OCI-LY3 (cell line): ENCODE data around the gene APOO.

ENCODE experiments used
- H2AFZ ChIP-seq: fragments of 200-600, 300-600 bp; shearing (Covaris generic); 2 replicates; pipeline ENCODE4 v1.6.0; 2014; ENCODE audit warnings: antibody characterized with exemption, low read depth, low read length
- H3K27ac ChIP-seq: fragments of 200-600, 300-600 bp; sonication (generic); 2 replicates; pipeline ENCODE4 v1.5.1; 2014; ENCODE audit warnings: mild to moderate bottlenecking, low read length, moderate library complexity, mixed read lengths
- H3K27me3 ChIP-seq: fragments of 200-600, 300-600 bp; sonication (generic); 2 replicates; pipeline ENCODE4 v1.6.1; 2014; ENCODE audit warnings: low read depth, low read length, mixed read lengths
- H3K36me3 ChIP-seq: fragments of 200-600, 300-600 bp; sonication (generic); replicated peaks from 2 replicates; pipeline ENCODE3; 2014; ENCODE audit warnings: low read depth, low read length, mixed read lengths
- H3K4me1 ChIP-seq: fragments of 300-600, 200-600 bp; sonication (generic); 2 replicates; pipeline ENCODE4 v1.6.1; 2014; ENCODE audit warnings: low read length, mixed read lengths
- H3K4me2 ChIP-seq: fragments of 200-600, 300-600 bp; sonication (generic); 2 replicates; pipeline ENCODE4 v1.6.1; 2014; ENCODE audit warnings: low read length, mixed read lengths
- H3K4me3 ChIP-seq: fragments of 300-600, 200-600 bp; sonication (generic); 2 replicates; pipeline ENCODE4 v1.5.1; 2014; ENCODE audit warnings: antibody characterized with exemption, mild to moderate bottlenecking, low read length, moderate library complexity
- H3K79me2 ChIP-seq: fragments of 300-600, 200-600 bp; shearing (Covaris generic); 2 replicates; pipeline ENCODE4 v1.6.1; 2014; ENCODE audit warnings: mild to moderate bottlenecking, low read length, mixed read lengths
- H3K9ac ChIP-seq: fragments of 300-600, 200-600 bp; shearing (Covaris generic); 2 replicates; pipeline ENCODE4 v1.6.0; 2014; ENCODE audit warnings: mild to moderate bottlenecking, low read length, moderate library complexity
- H3K9me3 ChIP-seq: fragments of 200-600, 300-600 bp; shearing (Covaris generic); 2 replicates; pipeline ENCODE4 v1.6.1; 2014; ENCODE audit warnings: low read length, mixed read lengths; ENCODE audit not compliant: insufficient read depth
- H4K20me1 ChIP-seq: fragments of 200-600, 300-600 bp; sonication (generic); 2 replicates; pipeline ENCODE4 v1.6.1; 2016; ENCODE audit warnings: low read length, mixed read lengths; ENCODE audit not compliant: insufficient read depth
- EZH2phosphoT487 ChIP-seq: fragments of 200-600 bp; shearing (Covaris generic); IDR thresholded peaks from 2 replicates; pipeline ENCODE4 v1.6.1; 2018; ENCODE audit warnings: antibody characterized with exemption, mixed run types, low read depth
- TF ChIP-seq, protein P1 (sequence below): fragments of 200-600, 300-600 bp; sonication (generic); IDR thresholded peaks from 2 replicates; pipeline ENCODE4 v1.5.1; 2014; ENCODE audit warnings: antibody characterized with exemption, low read length, low read depth

The APOO gene

GRCh38 chrX:23840674-23841073, 67.1 kb downstream of the APOO start:
- peaks cover 8% of the 10 kb centered on the region for H3K4me1 ChIP-seq
- no peak overlapping the region for H2AFZ ChIP-seq
- H4K20me1 ChIP-seq = no peaks in the 10 kb centered on the region
- H3K9me3 ChIP-seq = no peaks in the 10 kb centered on the region
- H3K27ac ChIP-seq = no peak overlapping the region
- TF ChIP-seq EZH2phosphoT487 = no peak
- TF ChIP-seq, protein P1, sequence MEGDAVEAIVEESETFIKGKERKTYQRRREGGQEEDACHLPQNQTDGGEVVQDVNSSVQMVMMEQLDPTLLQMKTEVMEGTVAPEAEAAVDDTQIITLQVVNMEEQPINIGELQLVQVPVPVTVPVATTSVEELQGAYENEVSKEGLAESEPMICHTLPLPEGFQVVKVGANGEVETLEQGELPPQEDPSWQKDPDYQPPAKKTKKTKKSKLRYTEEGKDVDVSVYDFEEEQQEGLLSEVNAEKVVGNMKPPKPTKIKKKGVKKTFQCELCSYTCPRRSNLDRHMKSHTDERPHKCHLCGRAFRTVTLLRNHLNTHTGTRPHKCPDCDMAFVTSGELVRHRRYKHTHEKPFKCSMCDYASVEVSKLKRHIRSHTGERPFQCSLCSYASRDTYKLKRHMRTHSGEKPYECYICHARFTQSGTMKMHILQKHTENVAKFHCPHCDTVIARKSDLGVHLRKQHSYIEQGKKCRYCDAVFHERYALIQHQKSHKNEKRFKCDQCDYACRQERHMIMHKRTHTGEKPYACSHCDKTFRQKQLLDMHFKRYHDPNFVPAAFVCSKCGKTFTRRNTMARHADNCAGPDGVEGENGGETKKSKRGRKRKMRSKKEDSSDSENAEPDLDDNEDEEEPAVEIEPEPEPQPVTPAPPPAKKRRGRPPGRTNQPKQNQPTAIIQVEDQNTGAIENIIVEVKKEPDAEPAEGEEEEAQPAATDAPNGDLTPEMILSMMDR = no peak
- H3K27me3 ChIP-seq = no peaks in the 10 kb centered on the region
- H3K4me2 ChIP-seq = no peak overlapping the region
- H3K36me3 ChIP-seq = no peaks in the 10 kb centered on the region
- H3K4me3 ChIP-seq = no peak overlapping the region
- H3K79me2 ChIP-seq = no peaks in the 10 kb centered on the region
- no peak overlapping the region for H3K9ac ChIP-seq

DNA sequence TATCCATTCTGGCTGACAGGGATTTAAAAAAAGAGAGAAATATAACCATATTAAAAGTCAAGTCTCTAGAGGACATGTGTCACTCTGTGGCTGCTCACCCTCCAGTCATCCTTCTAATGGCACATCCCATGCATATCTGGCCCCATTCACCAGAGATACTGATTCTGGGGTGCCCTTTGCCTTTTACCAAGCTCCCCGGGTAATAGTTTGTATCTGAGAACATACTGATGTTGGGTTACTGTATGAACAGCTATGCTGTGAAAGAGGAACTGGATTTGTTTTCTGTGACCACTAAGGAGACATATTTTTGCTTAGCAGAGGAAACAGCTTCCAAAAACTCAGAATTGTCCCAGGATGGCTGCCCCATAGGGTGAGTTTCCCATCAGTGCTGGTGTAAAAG, 68.8 kb downstream of the APOO start:
- no peaks in the 10 kb centered on the region for H3K36me3 ChIP-seq
- no peaks in the 10 kb centered on the region for H3K27me3 ChIP-seq
- H3K9ac ChIP-seq = no peak overlapping the region
- H3K27ac ChIP-seq = no peak overlapping the region
- TF ChIP-seq, protein P1 = no peak
- no peak for TF ChIP-seq EZH2phosphoT487
- H3K9me3 ChIP-seq = no peaks in the 10 kb centered on the region
- 0 out of 2 replicates have a peak overlapping the region, but pooled peaks have one; percentile 0 for H3K4me2 ChIP-seq
- no peaks in the 10 kb centered on the region for H4K20me1 ChIP-seq
- H3K4me1 ChIP-seq = peaks cover 8% of the 10 kb centered on the region
- no peak overlapping the region for H2AFZ ChIP-seq
- no peak overlapping the region for H3K4me3 ChIP-seq
- H3K79me2 ChIP-seq = no peaks in the 10 kb centered on the region

GRCh38 chrX:23832721-23833120, 75.0 kb downstream of the APOO start:
- Histone ChIP-seq H3K36me3 (no peaks in the 10 kb centered on the region), H3K4me2 (no peak overlapping the region), H3K4me3 (no peak overlapping the region), H2AFZ (no peak overlapping the region), H3K9me3 (no peaks in the 10 kb centered on the region), H3K27me3 (no peaks in the 10 kb centered on the region), H3K79me2 (no peaks in the 10 kb centered on the region), H3K4me1 (no peaks in the 10 kb centered on the region), H3K27ac (no peak overlapping the region), H4K20me1 (no peaks in the 10 kb centered on the region), H3K9ac (no peak overlapping the region)
- no peak for TF ChIP-seq EZH2phosphoT487
- TF ChIP-seq, protein P1 = no peak

- H3K4me3 ChIP-seq = no peak overlapping the region
- no peak overlapping the region for H2AFZ ChIP-seq
Observed at GRCh38 chrX:23828881-23829280, 78.9 kb downstream of the APOO start.

More at GRCh38 chrX:23828881-23829280, 78.9 kb downstream of the APOO start:
- no peaks in the 10 kb centered on the region for H4K20me1 ChIP-seq
- no peak overlapping the region for H3K27ac ChIP-seq
- no peak overlapping the region for H3K9ac ChIP-seq
- no peaks in the 10 kb centered on the region for H3K9me3 ChIP-seq
- H3K79me2 ChIP-seq = no peaks in the 10 kb centered on the region
- H3K27me3 ChIP-seq = no peaks in the 10 kb centered on the region
- H3K4me1 ChIP-seq = peaks cover 12% of the 10 kb centered on the region
- no peaks in the 10 kb centered on the region for H3K36me3 ChIP-seq
- no peak overlapping the region for H3K4me2 ChIP-seq
- TF ChIP-seq, protein P1 = no peak
- TF ChIP-seq EZH2phosphoT487 = no peak
